NCI-H345 treated with DMSO at 0.1 percent for 48 hours (cell line): Measurements from ENCODE around the gene OR10H1.
"Not testable (repeated sequence)": the region's sequence is repeated elsewhere in the genome, so short reads cannot be mapped to it uniquely, and the experiment has no call there.

Source experiments
- DNase-seq: peaks from one replicate; lab custom pipeline; 2025; ENCODE audit not compliant: unreplicated experiment; lab: John Stamatoyannopoulos, UW

Gene OR10H1

GRCh38 chr19:15775249-15775648 lies 40.2 kb downstream of the OR10H1 start:
- DNase-seq, result no peak

- not testable (repeated sequence) for DNase-seq
Measured at GRCh38 chr19:15774159-15774558, 41.3 kb downstream of the OR10H1 start.

GRCh38 chr19:15769586-15769985 lies 45.9 kb downstream of the OR10H1 start:
- DNase-seq, result no peak

DNA sequence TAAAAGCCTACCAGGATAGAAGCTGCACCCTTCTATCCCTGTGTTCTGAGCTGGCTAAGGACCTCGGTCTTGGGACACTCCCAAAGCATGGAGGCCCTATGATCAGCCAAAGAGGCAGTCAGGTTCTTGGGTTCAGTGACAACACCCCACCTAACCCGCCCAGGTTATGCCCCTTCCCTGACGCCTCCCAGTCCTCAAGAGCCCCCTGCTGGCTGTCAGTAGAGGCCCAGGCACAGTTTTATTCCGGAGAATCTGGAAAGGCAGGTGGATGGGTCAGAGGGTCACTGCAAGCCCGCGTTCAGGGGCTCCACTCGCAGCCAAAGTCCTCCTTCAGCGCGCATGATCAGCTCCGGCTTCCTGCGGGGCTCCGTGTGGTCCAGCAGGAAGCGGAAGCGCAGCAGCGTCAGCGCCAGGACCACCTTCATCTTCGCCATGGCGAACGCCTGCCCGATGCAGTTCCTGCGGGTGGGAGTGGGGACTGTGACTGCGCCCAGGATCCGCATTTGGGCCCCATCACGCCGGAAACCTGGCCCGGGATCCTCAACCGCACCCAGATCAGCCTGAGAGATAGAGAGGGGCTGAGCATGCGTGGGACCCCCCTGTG lies 55.4 kb downstream of the OR10H1 start:
- DNase-seq, result no peak

DNA sequence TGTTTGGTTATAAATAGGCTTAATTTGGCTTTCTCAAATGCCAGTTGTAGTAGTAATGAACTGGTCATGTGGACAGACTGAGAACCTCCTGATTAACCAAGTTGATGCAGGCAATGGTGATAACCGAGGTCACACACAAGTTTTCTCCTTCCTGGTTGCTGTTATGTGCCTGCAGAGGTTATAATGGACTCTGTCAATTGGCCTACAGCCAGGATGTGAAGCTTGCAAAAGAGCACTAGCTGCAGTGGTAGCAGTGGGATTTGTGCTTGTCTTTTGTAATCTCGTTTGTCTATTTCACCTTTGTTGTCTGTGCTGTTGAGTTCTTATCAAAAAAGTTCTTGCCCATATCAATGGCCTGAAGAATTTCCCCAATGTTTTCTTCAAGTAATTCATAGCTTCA lies 57.1 kb downstream of the OR10H1 start:
- no peak for DNase-seq
